ENCODE results near the gene TBC1D19.

Gene TBC1D19

GRCh38 chr4:26757751-26758150, 173.9 kb downstream of the TBC1D19 start:
- Mint-ChIP-seq H3K36me3 (peaks cover 14% of the 10 kb centered on the region), H3K27me3 (no peaks in the 10 kb centered on the region), H3K4me1 (ENCODE audit: low read depth) (no peaks in the 10 kb centered on the region), H3K4me3 (no peak overlapping the region), H3K9me3 (ENCODE audit: low read depth) (no peaks in the 10 kb centered on the region), H3K27ac (no peak overlapping the region)

- H3K27me3 Mint-ChIP-seq: no peaks in the 10 kb centered on the region
These were observed 175.0 kb downstream of the TBC1D19 start for GRCh38 chr4:26758899-26759298.

DNA sequence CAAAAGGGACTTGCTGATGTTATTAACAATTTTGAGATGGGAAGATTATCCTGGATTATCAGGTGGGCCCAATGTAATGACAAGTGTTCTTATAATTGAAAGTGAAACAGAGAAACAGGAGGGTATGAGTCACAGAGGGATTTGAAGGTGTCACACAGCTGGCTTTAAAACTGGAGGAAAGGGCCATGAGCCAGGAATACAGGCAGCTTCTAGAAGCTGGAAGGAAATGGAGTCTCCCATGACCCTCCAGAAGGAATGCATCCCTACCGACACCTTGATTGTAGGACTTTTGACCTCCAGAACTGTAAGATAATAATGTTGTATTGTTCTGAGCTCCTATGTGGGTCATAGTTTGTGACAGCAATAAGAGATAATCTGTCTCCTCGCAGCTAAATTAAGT, 178.8 kb downstream of the TBC1D19 start:
- H3K9me3 Mint-ChIP-seq (ENCODE audit: low read depth): no peaks in the 10 kb centered on the region
- peaks cover 21% of the 10 kb centered on the region for H3K36me3 Mint-ChIP-seq
- no peaks in the 10 kb centered on the region for H3K27me3 Mint-ChIP-seq
- H3K4me3 Mint-ChIP-seq: no peak overlapping the region
- H3K27ac Mint-ChIP-seq: no peak overlapping the region
- no peaks in the 10 kb centered on the region for H3K4me1 Mint-ChIP-seq (ENCODE audit: low read depth)

More at GRCh38 chr4:26758899-26759298, 175.0 kb downstream of the TBC1D19 start:
- H3K9me3 Mint-ChIP-seq (ENCODE audit: low read depth): no peaks in the 10 kb centered on the region
- no peak overlapping the region for H3K27ac Mint-ChIP-seq
- H3K36me3 Mint-ChIP-seq: peaks cover 14% of the 10 kb centered on the region
- H3K4me3 Mint-ChIP-seq: no peak overlapping the region
- no peaks in the 10 kb centered on the region for H3K4me1 Mint-ChIP-seq (ENCODE audit: low read depth)

GRCh38 chr4:26763063-26763462, 179.2 kb downstream of the TBC1D19 start:
- Mint-ChIP-seq H3K9me3 (ENCODE audit: low read depth) (no peaks in the 10 kb centered on the region), H3K4me3 (no peak overlapping the region), H3K27me3 (no peaks in the 10 kb centered on the region), H3K4me1 (ENCODE audit: low read depth) (no peaks in the 10 kb centered on the region), H3K36me3 (peaks cover 21% of the 10 kb centered on the region), H3K27ac (no peak overlapping the region)

DNA sequence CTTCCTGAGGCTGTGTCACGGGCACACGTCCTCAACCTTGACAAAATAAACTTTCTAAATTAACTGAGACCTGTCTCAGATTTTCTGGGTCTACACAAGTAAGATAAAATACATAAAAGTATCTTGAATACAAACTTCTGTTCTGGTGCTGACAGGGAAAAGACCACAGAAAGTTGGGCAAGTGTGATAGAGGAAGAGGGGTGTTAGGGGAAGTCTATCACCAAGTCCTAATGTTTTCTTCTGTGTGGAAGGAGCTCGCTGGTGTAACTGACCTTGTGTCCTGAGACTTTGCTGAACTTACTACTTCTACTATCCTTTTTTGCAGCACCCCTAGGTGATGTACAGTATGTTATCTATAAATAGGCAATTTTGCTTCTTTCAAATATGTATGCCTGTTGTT, 179.8 kb downstream of the TBC1D19 start:
- H3K27me3 Mint-ChIP-seq: no peaks in the 10 kb centered on the region
- H3K9me3 Mint-ChIP-seq (ENCODE audit: low read depth): no peaks in the 10 kb centered on the region
- no peak overlapping the region for H3K27ac Mint-ChIP-seq
- H3K4me3 Mint-ChIP-seq: no peak overlapping the region
- peaks cover 21% of the 10 kb centered on the region for H3K36me3 Mint-ChIP-seq
- H3K4me1 Mint-ChIP-seq (ENCODE audit: low read depth): no peaks in the 10 kb centered on the region

GRCh38 chr4:26764231-26764630, 180.3 kb downstream of the TBC1D19 start:
- Mint-ChIP-seq H3K27ac (no peak overlapping the region), H3K4me3 (no peak overlapping the region), H3K27me3 (no peaks in the 10 kb centered on the region), H3K36me3 (peaks cover 22% of the 10 kb centered on the region), H3K9me3 (ENCODE audit: low read depth) (no peaks in the 10 kb centered on the region), H3K4me1 (ENCODE audit: low read depth) (no peaks in the 10 kb centered on the region)

- Mint-ChIP-seq H3K4me1 (ENCODE audit: low read depth) (no peaks in the 10 kb centered on the region), H3K9me3 (ENCODE audit: low read depth) (no peaks in the 10 kb centered on the region), H3K27ac (no peak overlapping the region), H3K4me3 (no peak overlapping the region), H3K27me3 (no peaks in the 10 kb centered on the region), H3K36me3 (peaks cover 24% of the 10 kb centered on the region)
These were observed 181.6 kb downstream of the TBC1D19 start for GRCh38 chr4:26765515-26765914.

DNA sequence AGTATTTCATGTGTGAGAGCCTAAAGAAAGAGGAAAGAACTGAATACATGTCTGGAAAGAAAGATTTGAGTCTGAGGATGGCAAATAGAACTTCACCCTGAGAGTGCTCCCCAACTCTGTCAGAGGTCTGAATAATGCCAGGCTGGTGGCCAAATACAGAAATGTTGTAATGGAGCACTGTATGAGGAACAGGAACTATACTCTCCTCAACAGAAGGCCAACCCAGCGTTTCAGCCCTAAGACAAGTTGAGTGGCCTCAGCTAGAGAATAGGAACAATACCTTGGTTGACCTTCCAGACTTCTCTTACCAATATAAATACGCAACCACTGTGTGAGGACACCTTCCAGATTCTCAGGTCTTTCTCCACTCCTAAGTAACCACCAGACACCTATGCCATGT, 182.3 kb downstream of the TBC1D19 start:
- no peaks in the 10 kb centered on the region for H3K27me3 Mint-ChIP-seq
- H3K4me1 Mint-ChIP-seq (ENCODE audit: low read depth): no peaks in the 10 kb centered on the region
- H3K27ac Mint-ChIP-seq: no peak overlapping the region
- H3K36me3 Mint-ChIP-seq: peaks cover 26% of the 10 kb centered on the region
- H3K9me3 Mint-ChIP-seq (ENCODE audit: low read depth): no peaks in the 10 kb centered on the region
- no peak overlapping the region for H3K4me3 Mint-ChIP-seq

- H3K9me3 Mint-ChIP-seq (ENCODE audit: low read depth): peaks cover 5% of the 10 kb centered on the region
- H3K4me1 Mint-ChIP-seq (ENCODE audit: low read depth): no peaks in the 10 kb centered on the region
- peaks cover 38% of the 10 kb centered on the region for H3K36me3 Mint-ChIP-seq
- H3K4me3 Mint-ChIP-seq: no peak overlapping the region
- H3K27ac Mint-ChIP-seq: no peak overlapping the region
- H3K27me3 Mint-ChIP-seq: no peaks in the 10 kb centered on the region
These were observed 188.4 kb downstream of the TBC1D19 start for GRCh38 chr4:26772096-26772873.

GRCh38 chr4:26779224-26779623, 195.3 kb downstream of the TBC1D19 start:
- H3K36me3 Mint-ChIP-seq: peaks cover 9% of the 10 kb centered on the region
- peaks cover 4% of the 10 kb centered on the region for H3K4me1 Mint-ChIP-seq (ENCODE audit: low read depth)
- no peak overlapping the region for H3K27ac Mint-ChIP-seq
- no peak overlapping the region for H3K4me3 Mint-ChIP-seq
- H3K27me3 Mint-ChIP-seq: no peaks in the 10 kb centered on the region
- H3K9me3 Mint-ChIP-seq (ENCODE audit: low read depth): no peaks in the 10 kb centered on the region

- Mint-ChIP-seq H3K9me3 (ENCODE audit: low read depth) (no peaks in the 10 kb centered on the region), H3K36me3 (peaks cover 7% of the 10 kb centered on the region), H3K27ac (no peak overlapping the region), H3K27me3 (no peaks in the 10 kb centered on the region), H3K4me3 (no peak overlapping the region), H3K4me1 (ENCODE audit: low read depth) (peaks cover 4% of the 10 kb centered on the region)
These were observed 195.8 kb downstream of the TBC1D19 start for GRCh38 chr4:26779674-26780073.

DNA sequence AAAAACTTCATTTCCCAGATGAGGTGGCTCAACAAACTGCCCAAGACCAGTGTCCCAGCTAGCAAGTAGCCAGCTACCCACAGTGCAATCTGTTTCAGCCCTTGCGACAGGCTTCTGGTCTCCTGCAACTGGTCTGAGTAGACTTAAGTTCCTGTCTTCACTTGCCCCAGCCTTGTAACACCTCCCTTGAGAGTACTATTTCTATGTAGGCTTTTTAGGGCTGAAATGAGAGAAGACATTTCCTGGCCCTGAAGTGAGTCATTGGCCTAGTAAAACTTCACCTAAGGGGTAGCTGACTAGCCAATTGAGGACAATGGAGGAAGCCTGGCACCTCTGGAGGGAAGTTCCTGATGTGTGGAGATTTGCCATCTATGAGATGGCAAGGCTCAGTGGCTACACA, 196.7 kb downstream of the TBC1D19 start:
- Mint-ChIP-seq H3K9me3 (ENCODE audit: low read depth) (no peaks in the 10 kb centered on the region), H3K4me1 (ENCODE audit: low read depth) (peaks cover 4% of the 10 kb centered on the region), H3K27ac (no peak overlapping the region), H3K4me3 (no peak overlapping the region), H3K36me3 (peaks cover 7% of the 10 kb centered on the region), H3K27me3 (no peaks in the 10 kb centered on the region)

- Mint-ChIP-seq H3K27ac (no peak overlapping the region), H3K36me3 (peaks cover 5% of the 10 kb centered on the region), H3K27me3 (no peaks in the 10 kb centered on the region), H3K4me1 (ENCODE audit: low read depth) (peaks cover 4% of the 10 kb centered on the region), H3K9me3 (ENCODE audit: low read depth) (no peaks in the 10 kb centered on the region), H3K4me3 (no peak overlapping the region)
These were observed 198.4 kb downstream of the TBC1D19 start for GRCh38 chr4:26782168-26782829.

DNA sequence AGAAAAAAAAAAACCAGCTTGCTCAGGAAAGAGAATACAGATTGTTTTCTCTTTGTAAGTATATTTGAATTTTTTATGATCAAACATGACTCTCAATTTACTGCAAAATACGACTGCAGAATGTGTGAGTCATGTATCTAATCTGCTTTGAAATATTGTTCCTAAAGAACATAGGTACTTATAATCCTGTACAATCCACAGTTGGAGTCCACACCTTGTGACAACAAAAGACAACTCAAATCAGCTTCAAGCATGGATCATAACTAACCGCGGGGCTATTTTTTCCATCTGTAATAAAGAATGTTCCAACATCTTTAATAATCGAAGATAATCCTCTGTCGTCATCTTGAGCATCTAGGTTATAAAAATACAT, 198.9 kb downstream of the TBC1D19 start:
- Mint-ChIP-seq H3K36me3 (peaks cover 5% of the 10 kb centered on the region), H3K4me3 (no peak overlapping the region), H3K27me3 (no peaks in the 10 kb centered on the region), H3K4me1 (ENCODE audit: low read depth) (peaks cover 8% of the 10 kb centered on the region), H3K9me3 (ENCODE audit: low read depth) (no peaks in the 10 kb centered on the region), H3K27ac (no peak overlapping the region)

DNA sequence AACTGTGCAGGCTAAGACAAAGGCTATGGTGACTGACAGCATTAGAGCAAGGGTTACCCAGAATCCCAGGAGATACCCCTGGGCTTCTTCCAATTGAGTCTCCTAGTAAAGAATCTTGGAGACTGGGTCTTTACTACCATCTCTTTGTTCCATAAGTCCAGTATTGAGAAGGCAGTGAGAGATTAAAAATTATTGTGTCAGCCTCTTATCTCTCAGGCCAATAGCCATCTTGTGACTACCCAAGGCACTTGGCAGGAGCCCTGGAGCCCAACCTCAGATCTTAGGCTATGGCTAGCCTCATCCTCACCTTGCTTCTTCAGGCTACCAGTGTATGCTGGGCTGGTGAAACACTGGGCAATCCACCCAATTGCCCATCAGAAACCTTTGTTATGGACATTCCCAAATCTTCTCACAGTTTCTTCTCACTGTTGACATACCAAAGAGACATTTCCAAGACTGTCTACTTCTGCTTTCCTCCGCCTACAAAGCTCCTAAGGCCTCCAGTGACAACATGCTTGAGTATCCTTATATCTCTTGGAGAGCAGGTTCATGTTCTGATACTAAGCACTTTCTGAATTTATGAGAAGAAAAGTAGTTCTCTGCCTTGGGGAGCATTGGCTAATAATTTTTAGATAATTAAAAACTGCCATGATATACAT, 200.5 kb downstream of the TBC1D19 start:
- peaks cover 15% of the 10 kb centered on the region for H3K4me1 Mint-ChIP-seq (ENCODE audit: low read depth)
- no peaks in the 10 kb centered on the region for H3K27me3 Mint-ChIP-seq
- H3K4me3 Mint-ChIP-seq: no peak overlapping the region
- peaks cover 2% of the 10 kb centered on the region for H3K9me3 Mint-ChIP-seq (ENCODE audit: low read depth)
- H3K36me3 Mint-ChIP-seq: peaks cover 3% of the 10 kb centered on the region
- H3K27ac Mint-ChIP-seq: no peak overlapping the region
